Uterus (tissue), 4 donors: Measurements from ENCODE around the gene GHRH. TPM values are rescaled to one million over a fixed set of nuclear protein-coding genes. Genes with fewer than 3 reads are reported as not detected.

Experiments
- DNase-seq, 2 donors: peaks; one replicate each; pipeline ENCODE4 v3.0.0-alpha.2; 2019 to 2020
- H3K27ac ChIP-seq, 2 donors: fragments of 200-600 bp; sonication (generic); 1 replicate in 1 of 2; 2 replicates in 1 of 2; pipeline ENCODE4 v1.5.1; 2016 to 2018
- H3K27me3 ChIP-seq, 2 donors: fragments of 200-600 bp; sonication (generic); one replicate each; pipeline ENCODE4 v1.5.1; 2018 to 2019; ENCODE audit warnings: control low read depth in 1 of 2
- H3K36me3 ChIP-seq, 2 donors: fragments of 200-600 bp; sonication (generic); one replicate each; pipeline ENCODE4 v1.5.1; 2019; ENCODE audit warnings: control low read depth in 1 of 2
- H3K4me1 ChIP-seq, 2 donors: fragments of 200-600 bp; sonication (generic); one replicate each; pipeline ENCODE4 v1.5.1; 2018 to 2019; ENCODE audit warnings: control low read depth in 1 of 2
- H3K4me3 ChIP-seq, 2 donors: fragments of 200-600 bp; sonication (generic); 1 replicate in 1 of 2; 2 replicates in 1 of 2; pipeline ENCODE4 v1.5.1; 2018 to 2019; ENCODE audit warnings: mild to moderate bottlenecking in 1 of 2
- H3K9me3 ChIP-seq, 2 donors: fragments of 200-600 bp; sonication (generic); one replicate each; pipeline ENCODE4 v1.5.1; 2019; ENCODE audit warnings: control low read depth in 1 of 2
- POLR2A ChIP-seq, 2 donors: fragments of 450-650 bp; IDR thresholded peaks; one replicate each; pipeline ENCODE4 v1.6.1; 2016; ENCODE audit warnings: antibody characterized with exemption in 2 of 2, mild to moderate bottlenecking in 1 of 2, moderate library complexity in 1 of 2
- intact Hi-C: fragments of 100-400 bp; cut with DNase I; formaldehyde crosslinking; loops from one replicate; pipeline ENCODE4 v1.15.1; 2023; ENCODE audit warnings: low total_unique reads
- total RNA-seq, 4 donors: library from RNA; depleted of rRNA in 3 of 4; stranded (reverse); fragments of >200 nt in 3 of 4; gene quantifications; one replicate each; pipeline versions ENCODE4 v1.1.0 to v1.2.4, GENCODE V29; 2014 to 2023
- TF ChIP-seq, protein P1 (sequence below), 4 experiments: fragments of 200-600 bp in 2 of 4; fragments of 450-650 bp in 2 of 4; sonication (generic) in 2 of 4; IDR thresholded peaks; one replicate each; pipeline ENCODE4 v1.5.1; 2016 to 2019; ENCODE audit warnings: antibody characterized with exemption in 4 of 4, mild to moderate bottlenecking in 2 of 4, moderate library complexity in 1 of 4
- donor health status: DM: yes; HTN: yes; CAD: no.

The GHRH gene
- total RNA-seq, 4 donors from 2014 or later: not detected

DNA sequence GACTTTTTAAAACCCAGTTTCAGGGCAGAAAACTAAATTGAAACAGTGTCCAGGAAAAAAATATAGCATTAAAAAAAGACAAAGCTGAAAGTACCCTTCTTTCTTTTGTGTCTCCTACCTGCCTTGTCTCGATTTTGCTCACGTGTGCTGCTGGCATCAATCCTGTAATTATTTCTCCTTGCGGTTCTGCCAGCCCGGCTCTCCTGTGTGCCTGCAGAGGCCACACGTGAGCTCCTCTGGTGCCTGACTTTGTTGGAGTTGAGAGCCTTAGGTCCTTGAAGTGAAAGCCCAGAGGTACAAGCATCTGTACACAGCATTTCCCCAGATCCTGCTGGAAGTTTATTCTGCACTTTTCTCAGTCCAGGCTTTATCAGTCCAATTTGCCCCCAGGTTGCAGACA is 36.5 kb downstream of the GHRH start:
- peaks cover 0 to 3% of the 10 kb centered on the region in 2 donors for H3K4me1 ChIP-seq

DNA sequence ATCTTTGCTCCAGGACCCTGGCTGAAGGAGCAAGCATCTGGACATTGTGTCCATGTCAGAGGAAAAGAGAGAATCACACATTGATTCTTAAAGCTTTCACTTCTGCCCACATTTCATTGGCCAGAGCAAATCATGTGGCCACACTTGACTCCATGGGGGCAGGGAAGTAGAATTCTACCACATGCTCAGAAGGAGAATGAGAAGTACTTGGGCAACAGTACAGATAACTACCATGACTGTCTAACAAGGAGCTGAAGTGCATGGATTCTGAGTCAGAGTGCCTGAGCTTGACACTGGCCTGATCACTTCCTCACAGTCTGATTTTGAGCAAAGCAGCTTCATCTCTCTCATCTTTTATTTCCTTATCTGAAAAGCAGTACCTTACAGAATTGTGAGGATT is 38.6 kb downstream of the GHRH start:
- intact Hi-C loops: no loop called here
- no peak overlapping the region for H3K27ac ChIP-seq
- no peak overlapping the region for H3K4me3 ChIP-seq
- H3K9me3 ChIP-seq: no peaks in the 10 kb centered on the region
- no peaks in the 10 kb centered on the region for H3K4me1 ChIP-seq
- H3K27me3 ChIP-seq: no peaks in the 10 kb centered on the region
- no peaks in the 10 kb centered on the region for H3K36me3 ChIP-seq
- TF ChIP-seq POLR2A (IDR thresholded peaks at IDR 0.05): no peak
- TF ChIP-seq, protein P1, sequence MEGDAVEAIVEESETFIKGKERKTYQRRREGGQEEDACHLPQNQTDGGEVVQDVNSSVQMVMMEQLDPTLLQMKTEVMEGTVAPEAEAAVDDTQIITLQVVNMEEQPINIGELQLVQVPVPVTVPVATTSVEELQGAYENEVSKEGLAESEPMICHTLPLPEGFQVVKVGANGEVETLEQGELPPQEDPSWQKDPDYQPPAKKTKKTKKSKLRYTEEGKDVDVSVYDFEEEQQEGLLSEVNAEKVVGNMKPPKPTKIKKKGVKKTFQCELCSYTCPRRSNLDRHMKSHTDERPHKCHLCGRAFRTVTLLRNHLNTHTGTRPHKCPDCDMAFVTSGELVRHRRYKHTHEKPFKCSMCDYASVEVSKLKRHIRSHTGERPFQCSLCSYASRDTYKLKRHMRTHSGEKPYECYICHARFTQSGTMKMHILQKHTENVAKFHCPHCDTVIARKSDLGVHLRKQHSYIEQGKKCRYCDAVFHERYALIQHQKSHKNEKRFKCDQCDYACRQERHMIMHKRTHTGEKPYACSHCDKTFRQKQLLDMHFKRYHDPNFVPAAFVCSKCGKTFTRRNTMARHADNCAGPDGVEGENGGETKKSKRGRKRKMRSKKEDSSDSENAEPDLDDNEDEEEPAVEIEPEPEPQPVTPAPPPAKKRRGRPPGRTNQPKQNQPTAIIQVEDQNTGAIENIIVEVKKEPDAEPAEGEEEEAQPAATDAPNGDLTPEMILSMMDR (IDR thresholded peaks at IDR 0.05): no peak
- no peak for DNase-seq

More for the DNA sequence above, 36.5 kb downstream of the GHRH start:
- DNase-seq: no peak
- no peaks in the 10 kb centered on the region for H3K27me3 ChIP-seq
- H3K36me3 ChIP-seq: no peaks in the 10 kb centered on the region
- no peak overlapping the region for H3K27ac ChIP-seq
- intact Hi-C loops: no loop called here
- H3K9me3 ChIP-seq: no peaks in the 10 kb centered on the region
- H3K4me3 ChIP-seq: no peak overlapping the region
- TF ChIP-seq POLR2A (IDR thresholded peaks at IDR 0.05): no peak
- TF ChIP-seq, protein P1 (IDR thresholded peaks at IDR 0.05): no peak

- Histone ChIP-seq H3K4me3 (no peak overlapping the region), H3K36me3 (no peaks in the 10 kb centered on the region), H3K27me3 (no peaks in the 10 kb centered on the region), H3K4me1 (no peaks in the 10 kb centered on the region), H3K9me3 (no peaks in the 10 kb centered on the region), H3K27ac (no peak overlapping the region)
- no peak for DNase-seq
- intact Hi-C loops: no loop called here
- no peak for TF ChIP-seq POLR2A (IDR thresholded peaks at IDR 0.05)
- TF ChIP-seq, protein P1 (IDR thresholded peaks at IDR 0.05): no peak
Measured at GRCh38 chr20:37222086-37222485, 39.5 kb downstream of the GHRH start.

DNA sequence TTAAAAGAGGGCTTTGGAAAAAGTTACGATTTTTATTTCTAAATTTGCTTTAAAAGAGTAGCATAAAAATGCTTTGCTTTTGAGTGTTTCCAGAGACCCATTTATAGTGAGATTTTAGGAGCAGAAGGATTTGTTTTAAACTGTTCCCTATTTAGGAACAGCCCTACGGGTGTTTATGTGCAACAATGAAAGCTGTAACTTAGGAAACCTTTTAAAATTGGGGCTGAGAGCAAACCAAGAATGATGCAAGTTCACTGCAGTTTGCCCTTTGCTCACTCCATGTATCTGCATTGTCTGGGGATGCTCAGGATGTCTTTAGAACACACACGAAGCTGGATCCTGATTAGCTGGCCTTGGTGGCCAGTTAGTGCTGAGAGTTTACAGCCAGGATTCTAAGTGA is 40.9 kb downstream of the GHRH start:
- Histone ChIP-seq H3K4me3 (no peak overlapping the region), H3K27me3 (no peaks in the 10 kb centered on the region), H3K4me1 (no peaks in the 10 kb centered on the region), H3K9me3 (no peaks in the 10 kb centered on the region), H3K36me3 (no peaks in the 10 kb centered on the region), H3K27ac (peak overlapping the region; percentile 5 to 47)
- no peak for DNase-seq
- intact Hi-C loops: no loop called here
- TF ChIP-seq POLR2A (IDR thresholded peaks at IDR 0.05): no peak
- TF ChIP-seq, protein P1 (IDR thresholded peaks at IDR 0.05): peak in 1 of 4 experiments; percentile 6

GRCh38 chr20:37219751-37220668 is 41.6 kb downstream of the GHRH start:
- intact Hi-C loops: no loop called here
- Histone ChIP-seq H3K4me1 (no peaks in the 10 kb centered on the region), H3K27me3 (no peaks in the 10 kb centered on the region), H3K4me3 (no peak overlapping the region), H3K9me3 (no peaks in the 10 kb centered on the region), H3K36me3 (no peaks in the 10 kb centered on the region), H3K27ac (peak overlapping the region; percentile 5 to 47)
- TF ChIP-seq, protein P1 (IDR thresholded peaks at IDR 0.05): no peak
- no peak for TF ChIP-seq POLR2A (IDR thresholded peaks at IDR 0.05)
- DNase-seq: no peak
